ENCODE results near the gene THAP2. TPM values are rescaled to one million over a fixed set of nuclear protein-coding genes. Genes with fewer than 3 reads are reported as not detected.
"Not testable (repeated sequence)": the region's sequence is repeated elsewhere in the genome, so short reads cannot be mapped to it uniquely, and the experiment has no call there.

The THAP2 gene
- total RNA-seq, 1 donor from 2014 or later: 5.7 TPM

DNA sequence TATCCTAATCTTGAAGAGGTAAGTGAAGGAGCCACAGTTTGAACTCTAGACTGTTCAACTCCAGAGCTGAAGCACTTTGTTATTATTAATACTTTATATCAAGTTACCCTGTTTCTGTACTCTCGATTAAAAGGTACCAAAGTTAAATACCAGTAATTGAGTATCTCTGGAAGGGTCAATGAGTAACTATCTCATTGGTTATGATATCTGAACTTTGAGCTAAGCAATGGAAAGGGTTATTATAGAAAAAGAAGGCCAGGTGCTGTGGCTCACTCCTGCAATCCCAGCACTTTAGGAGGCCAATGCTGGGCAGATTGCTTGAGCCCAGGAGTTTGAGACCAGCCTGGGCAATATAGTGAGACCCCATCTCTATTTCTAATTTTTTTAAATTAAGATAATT is 31.7 kb downstream of the THAP2 start:
- Mint-ChIP-seq H3K4me3 (no peak overlapping the region), H3K27ac (no peak overlapping the region), H3K4me1 (peaks cover 7% of the 10 kb centered on the region), H3K9me3 (no peaks in the 10 kb centered on the region), H3K27me3 (no peaks in the 10 kb centered on the region), H3K36me3 (ENCODE audit: low read depth) (peaks cover 22% of the 10 kb centered on the region)
- intact Hi-C loops (cut with micrococcal nuclease): no loop called here
- no peak for DNase-seq

DNA sequence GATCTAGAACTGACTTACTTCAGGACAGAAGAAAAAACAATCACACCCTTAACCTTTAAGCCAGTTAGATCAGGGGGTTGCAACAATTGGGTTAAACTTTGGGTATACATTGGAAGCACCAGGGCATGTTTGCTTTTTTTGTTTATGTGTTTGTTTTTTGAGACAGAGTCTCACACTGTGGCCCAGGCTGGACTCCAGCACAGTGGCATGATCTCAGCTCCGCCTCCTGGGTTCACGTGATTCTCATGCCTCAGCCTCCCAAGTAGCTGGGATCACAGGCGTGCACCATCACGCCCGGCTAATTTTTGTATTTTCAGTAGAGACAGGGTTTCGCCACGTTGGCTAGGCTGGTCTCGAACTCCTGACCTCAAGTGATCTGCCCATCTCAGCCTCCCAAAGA is 38.1 kb downstream of the THAP2 start:
- H3K27ac Mint-ChIP-seq; intact Hi-C loops (cut with micrococcal nuclease); DNase-seq; H3K4me1 Mint-ChIP-seq; H3K4me3 Mint-ChIP-seq; H3K27me3 Mint-ChIP-seq; H3K9me3 Mint-ChIP-seq: not testable (repeated sequence)
- peaks cover 20% of the 10 kb centered on the region for H3K36me3 Mint-ChIP-seq (ENCODE audit: low read depth)

DNA sequence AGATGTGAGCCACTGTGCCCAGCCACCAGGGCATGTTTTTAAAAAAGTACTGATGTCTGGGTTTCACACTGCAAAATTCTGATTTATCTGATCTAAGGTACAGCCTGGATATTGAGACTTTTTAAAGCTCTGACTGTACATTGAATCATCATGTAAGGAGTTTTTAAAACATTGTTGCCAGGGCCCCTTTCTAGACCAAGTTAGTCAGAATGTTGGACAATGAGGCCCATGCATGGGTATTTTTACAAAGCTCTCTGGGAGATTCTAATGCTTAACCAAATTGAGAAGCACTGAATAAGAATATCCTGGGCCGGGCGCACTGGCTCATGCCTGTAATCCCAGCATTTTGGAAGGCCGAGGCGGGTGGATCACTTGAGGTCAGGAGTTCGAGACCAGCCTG is 38.5 kb downstream of the THAP2 start:
- intact Hi-C loops (cut with micrococcal nuclease): no loop called here
- no peak for DNase-seq
- Mint-ChIP-seq H3K27ac (no peak overlapping the region), H3K4me3 (no peak overlapping the region), H3K9me3 (no peaks in the 10 kb centered on the region), H3K4me1 (no peaks in the 10 kb centered on the region), H3K36me3 (ENCODE audit: low read depth) (peaks cover 22% of the 10 kb centered on the region), H3K27me3 (no peaks in the 10 kb centered on the region)

DNA sequence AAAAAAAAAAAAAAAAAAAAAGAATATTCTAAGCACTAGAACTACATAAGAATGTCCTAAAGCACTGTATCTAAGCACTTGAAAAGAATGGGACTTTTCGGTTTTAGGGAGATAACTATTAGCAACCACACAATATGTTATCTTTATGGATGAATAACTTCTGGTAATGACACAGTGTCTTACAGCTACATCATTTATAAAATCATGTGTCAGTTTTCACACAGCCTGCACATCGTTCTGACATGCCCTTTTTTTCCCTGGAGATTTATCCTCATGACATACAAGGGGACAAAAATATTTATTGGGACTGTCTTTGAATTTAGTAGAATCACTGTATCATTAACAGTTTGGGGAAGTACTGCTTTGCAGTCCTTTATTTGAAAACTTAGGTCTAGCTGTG is 39.1 kb downstream of the THAP2 start:
- H3K36me3 Mint-ChIP-seq (ENCODE audit: low read depth): peaks cover 19% of the 10 kb centered on the region
- no peaks in the 10 kb centered on the region for H3K27me3 Mint-ChIP-seq
- DNase-seq: no peak
- H3K27ac Mint-ChIP-seq: no peak overlapping the region
- no peaks in the 10 kb centered on the region for H3K9me3 Mint-ChIP-seq
- no peak overlapping the region for H3K4me3 Mint-ChIP-seq
- peaks cover 4% of the 10 kb centered on the region for H3K4me1 Mint-ChIP-seq
- intact Hi-C loops (cut with micrococcal nuclease): no loop called here

DNA sequence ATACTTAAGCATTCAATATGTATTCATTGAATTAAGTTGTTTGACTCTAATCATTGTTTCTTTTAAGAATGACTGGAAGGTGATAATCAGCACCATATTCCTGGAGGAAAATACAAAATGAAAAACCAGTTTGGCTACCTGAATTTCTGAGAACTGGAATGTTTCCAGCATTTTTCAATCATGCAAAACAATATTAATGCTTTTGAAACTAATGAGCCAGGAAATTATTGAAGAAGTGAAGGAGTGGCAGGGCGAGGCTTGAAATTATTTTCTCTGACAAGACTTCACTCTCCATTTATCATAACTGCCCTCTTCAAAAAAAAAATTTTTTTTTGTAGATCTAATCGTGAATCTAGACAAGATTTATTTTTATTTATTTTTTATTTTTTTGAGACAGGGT is 40.8 kb downstream of the THAP2 start:
- DNase-seq: no peak
- no peak overlapping the region for H3K27ac Mint-ChIP-seq
- H3K36me3 Mint-ChIP-seq (ENCODE audit: low read depth): peaks cover 10% of the 10 kb centered on the region
- H3K4me1 Mint-ChIP-seq: peaks cover 7% of the 10 kb centered on the region
- no peaks in the 10 kb centered on the region for H3K27me3 Mint-ChIP-seq
- intact Hi-C loops (cut with micrococcal nuclease): no loop called here
- no peak overlapping the region for H3K4me3 Mint-ChIP-seq
- no peaks in the 10 kb centered on the region for H3K9me3 Mint-ChIP-seq

DNA sequence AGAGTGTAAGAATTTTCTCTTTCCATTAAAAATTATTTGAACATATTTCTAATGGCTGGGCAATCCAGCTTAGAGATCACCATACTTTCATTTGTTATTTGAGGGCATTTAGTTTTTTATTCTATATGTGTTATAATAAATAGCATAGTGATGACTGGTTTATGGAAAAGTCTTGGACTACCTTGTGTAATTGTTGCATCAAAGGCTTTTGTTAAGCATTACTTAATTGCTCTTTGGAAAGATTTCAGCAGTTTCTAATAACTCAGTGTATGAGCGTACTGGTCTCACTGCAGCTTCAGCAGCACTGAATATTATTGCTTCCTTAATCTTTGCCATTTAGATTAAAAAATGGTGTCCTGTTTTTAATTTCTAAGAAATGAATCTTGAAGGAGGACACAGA is 44.6 kb downstream of the THAP2 start:
- intact Hi-C loops (cut with micrococcal nuclease): no loop called here
- Mint-ChIP-seq H3K4me3 (no peak overlapping the region), H3K9me3 (peaks cover 14% of the 10 kb centered on the region), H3K36me3 (ENCODE audit: low read depth) (peaks cover 3% of the 10 kb centered on the region), H3K27me3 (peaks cover 8% of the 10 kb centered on the region), H3K4me1 (peaks cover 7% of the 10 kb centered on the region), H3K27ac (no peak overlapping the region)
- no peak for DNase-seq

DNA sequence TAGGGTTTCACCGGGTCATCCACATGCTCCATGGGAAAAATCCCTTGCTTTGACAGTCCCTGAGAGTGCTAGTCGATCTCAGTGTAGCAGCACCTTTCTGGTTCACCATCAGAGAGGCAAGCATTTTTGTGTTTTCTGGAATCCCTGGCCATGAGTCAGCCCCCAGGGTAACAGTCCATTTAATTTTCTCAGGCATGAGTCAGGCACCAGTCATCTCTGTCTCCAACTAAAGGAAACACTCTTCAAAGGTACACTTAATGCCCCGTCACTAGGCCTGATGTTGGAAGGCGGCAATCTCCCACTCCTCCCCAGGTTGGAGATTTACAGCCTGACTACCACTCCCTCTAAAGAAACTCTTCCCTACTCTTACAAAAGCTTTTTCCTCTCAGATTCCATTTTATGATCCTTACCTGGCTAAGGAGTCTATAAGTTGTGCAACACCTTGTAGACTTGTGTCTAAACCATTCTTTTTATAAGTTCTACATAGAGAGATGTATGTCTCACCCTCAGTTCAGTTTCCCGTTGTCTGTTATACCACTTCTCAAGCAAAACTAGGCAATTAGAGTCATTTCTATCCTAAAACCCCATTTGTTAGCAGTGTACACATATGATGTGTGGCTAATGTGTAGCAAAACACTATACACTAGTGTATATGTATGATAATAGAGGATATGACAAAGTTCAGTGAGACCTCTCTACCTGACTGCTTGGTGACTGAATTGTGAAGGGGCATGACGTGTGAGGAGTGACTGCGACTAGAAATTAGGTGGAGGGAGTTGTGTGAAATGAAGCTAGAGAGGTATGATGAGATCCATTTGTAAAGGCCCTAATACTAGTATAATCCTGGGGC is 46.4 kb downstream of the THAP2 start:
- Mint-ChIP-seq H3K9me3 (peaks cover 14% of the 10 kb centered on the region), H3K4me3 (no peak overlapping the region), H3K4me1 (peaks cover 7% of the 10 kb centered on the region), H3K27me3 (peaks cover 8% of the 10 kb centered on the region), H3K27ac (no peak overlapping the region), H3K36me3 (ENCODE audit: low read depth) (peaks cover 1% of the 10 kb centered on the region)
- intact Hi-C loops (cut with micrococcal nuclease): no loop called here
- DNase-seq: no peak

DNA sequence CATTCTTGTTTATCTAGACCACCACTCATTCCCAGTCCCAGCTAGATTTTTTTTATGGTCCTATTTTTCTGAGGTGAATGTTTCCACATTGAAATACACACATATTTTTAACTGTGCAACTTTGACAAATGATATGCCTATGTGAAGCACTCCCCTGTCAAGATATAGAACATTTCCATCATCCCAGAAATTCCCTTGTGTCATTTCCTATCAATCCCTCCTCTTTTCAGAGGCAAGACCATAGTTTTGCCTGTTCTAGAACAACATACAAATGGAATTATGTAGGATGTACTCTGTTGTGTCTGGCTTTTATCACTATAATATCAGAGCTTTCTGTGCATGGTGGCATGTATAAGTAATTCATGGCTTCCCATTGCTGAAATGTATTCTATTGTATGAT is 54.5 kb downstream of the THAP2 start:
- no peaks in the 10 kb centered on the region for H3K4me1 Mint-ChIP-seq
- H3K27me3 Mint-ChIP-seq: peaks cover 6% of the 10 kb centered on the region
- no peaks in the 10 kb centered on the region for H3K36me3 Mint-ChIP-seq (ENCODE audit: low read depth)
- intact Hi-C loops (cut with micrococcal nuclease): no loop called here
- H3K9me3 Mint-ChIP-seq: peaks cover 3% of the 10 kb centered on the region
- no peak for DNase-seq
- H3K27ac Mint-ChIP-seq: no peak overlapping the region
- H3K4me3 Mint-ChIP-seq: no peak overlapping the region

DNA sequence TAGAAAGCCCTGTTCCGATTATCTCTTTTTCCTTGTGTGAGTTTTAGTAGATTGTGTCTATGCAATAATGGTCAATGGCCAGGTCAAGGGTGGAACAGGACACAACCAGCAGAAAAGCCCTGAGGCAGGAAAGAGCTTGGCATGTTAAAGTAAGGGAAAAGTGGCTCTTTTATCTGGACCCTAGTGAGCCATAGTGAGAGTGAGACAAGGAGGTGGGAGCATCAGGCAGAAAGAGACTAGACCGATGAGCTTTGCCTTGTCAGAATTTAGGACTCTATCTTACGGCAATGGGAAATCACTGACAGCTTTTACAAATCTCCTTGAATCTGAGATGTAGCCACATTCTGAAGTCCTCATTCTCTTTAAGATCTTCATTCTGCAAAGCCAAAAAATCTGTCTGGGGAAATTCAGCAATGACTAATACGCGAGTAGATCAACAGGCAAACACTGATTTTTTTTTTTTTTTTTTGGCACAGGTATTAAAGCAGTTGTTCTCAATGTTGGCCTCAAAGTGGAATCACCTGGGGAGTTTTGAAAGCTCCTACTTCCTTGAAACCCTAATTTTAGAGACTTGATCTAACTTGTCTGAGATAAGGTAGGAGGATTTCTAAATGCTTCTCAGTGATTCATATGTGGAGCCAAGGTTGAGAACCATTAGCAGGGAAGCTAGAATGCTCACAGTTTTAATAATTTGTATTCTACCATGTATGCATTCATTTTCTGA is 55.7 kb downstream of the THAP2 start:
- no peak overlapping the region for H3K4me3 Mint-ChIP-seq
- H3K27me3 Mint-ChIP-seq: peaks cover 6% of the 10 kb centered on the region
- intact Hi-C loops (cut with micrococcal nuclease): no loop called here
- no peak overlapping the region for H3K27ac Mint-ChIP-seq
- H3K36me3 Mint-ChIP-seq (ENCODE audit: low read depth): no peaks in the 10 kb centered on the region
- no peak for DNase-seq
- H3K9me3 Mint-ChIP-seq: peaks cover 3% of the 10 kb centered on the region
- H3K4me1 Mint-ChIP-seq: no peaks in the 10 kb centered on the region

DNA sequence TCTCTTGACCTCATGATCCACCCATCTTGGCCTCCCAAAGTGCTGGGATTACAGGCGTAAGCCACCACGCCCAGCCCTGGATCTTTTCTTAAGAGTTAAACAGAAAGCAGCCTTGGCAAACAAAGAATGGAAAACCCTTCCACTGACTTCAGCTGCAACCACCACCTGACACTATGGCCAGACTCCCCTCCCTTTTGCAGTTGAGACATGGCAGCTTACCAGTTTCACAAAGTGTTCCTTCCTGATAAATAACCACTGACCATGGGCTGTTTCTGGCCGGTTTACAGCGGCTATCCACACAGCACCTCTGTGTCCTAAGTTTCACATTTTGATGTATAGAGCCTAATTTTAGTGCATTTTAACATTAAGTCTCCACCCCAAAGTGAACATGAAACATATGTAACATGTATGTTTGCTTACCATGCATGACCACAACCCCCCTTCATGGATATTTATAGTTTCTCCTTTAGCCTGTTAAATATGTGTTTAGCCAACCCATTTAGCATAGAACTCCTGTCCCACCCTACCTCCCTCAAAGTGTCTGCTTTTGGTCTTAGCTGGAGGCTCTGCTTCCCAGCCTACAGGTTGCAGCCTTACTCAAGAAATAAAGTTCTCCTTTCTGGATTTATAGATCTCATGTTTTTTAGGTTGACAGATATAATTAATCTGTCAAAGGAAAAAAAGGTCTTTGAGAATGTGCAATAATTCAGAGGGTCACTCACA is 57.8 kb downstream of the THAP2 start:
- DNase-seq: no peak
- intact Hi-C loops (cut with micrococcal nuclease): no loop called here
- H3K36me3 Mint-ChIP-seq (ENCODE audit: low read depth): no peaks in the 10 kb centered on the region
- peaks cover 7% of the 10 kb centered on the region for H3K27me3 Mint-ChIP-seq
- no peak overlapping the region for H3K27ac Mint-ChIP-seq
- H3K4me1 Mint-ChIP-seq: no peaks in the 10 kb centered on the region
- H3K9me3 Mint-ChIP-seq: no peaks in the 10 kb centered on the region
- H3K4me3 Mint-ChIP-seq: no peak overlapping the region

DNA sequence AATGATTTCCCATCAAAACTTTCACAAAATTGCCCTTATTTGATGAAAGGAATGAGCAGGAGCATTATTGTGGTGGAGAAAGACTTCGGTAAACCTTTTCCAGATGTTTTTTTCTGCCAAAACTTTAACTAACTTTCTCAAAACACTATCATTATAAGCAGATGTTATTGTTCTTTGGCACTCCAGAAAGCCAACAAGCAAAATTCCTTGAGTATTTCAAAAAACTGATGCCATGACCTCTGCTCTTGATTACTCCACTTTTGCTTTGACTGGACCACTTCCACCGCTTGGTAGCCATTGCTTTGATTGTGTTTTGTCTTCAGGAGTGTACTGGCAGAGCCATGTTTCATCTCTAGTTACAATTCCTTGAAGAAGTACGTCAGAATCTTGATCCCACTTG is 60.9 kb downstream of the THAP2 start:
- Mint-ChIP-seq H3K27me3 (peaks cover 4% of the 10 kb centered on the region), H3K27ac (no peak overlapping the region), H3K9me3 (no peaks in the 10 kb centered on the region), H3K36me3 (ENCODE audit: low read depth) (no peaks in the 10 kb centered on the region), H3K4me1 (no peaks in the 10 kb centered on the region), H3K4me3 (no peak overlapping the region)
- no peak for DNase-seq
- intact Hi-C loops (cut with micrococcal nuclease): no loop called here

DNA sequence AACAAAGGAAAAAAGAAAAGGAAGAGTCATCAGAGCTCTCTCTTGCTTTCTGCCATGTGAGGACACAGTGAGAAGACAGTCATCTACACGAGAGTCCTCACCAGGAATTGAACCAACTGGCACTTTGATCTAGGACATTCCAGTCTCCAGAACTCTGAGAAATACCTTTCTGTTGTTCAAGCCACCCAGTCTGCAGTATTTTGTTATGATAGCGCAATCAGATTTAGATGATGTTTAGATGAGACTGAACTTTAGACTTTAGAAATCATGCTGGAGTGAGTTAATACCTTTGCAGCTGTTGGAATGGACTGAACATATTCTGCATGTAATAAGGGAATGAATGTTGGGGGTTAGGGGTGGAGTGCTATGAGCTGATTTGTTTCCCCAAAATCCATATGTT is 62.4 kb downstream of the THAP2 start:
- Mint-ChIP-seq H3K4me1 (no peaks in the 10 kb centered on the region), H3K36me3 (ENCODE audit: low read depth) (no peaks in the 10 kb centered on the region), H3K4me3 (no peak overlapping the region), H3K27ac (no peak overlapping the region), H3K27me3 (peaks cover 4% of the 10 kb centered on the region), H3K9me3 (no peaks in the 10 kb centered on the region)
- intact Hi-C loops (cut with micrococcal nuclease): no loop called here
- DNase-seq: no peak

DNA sequence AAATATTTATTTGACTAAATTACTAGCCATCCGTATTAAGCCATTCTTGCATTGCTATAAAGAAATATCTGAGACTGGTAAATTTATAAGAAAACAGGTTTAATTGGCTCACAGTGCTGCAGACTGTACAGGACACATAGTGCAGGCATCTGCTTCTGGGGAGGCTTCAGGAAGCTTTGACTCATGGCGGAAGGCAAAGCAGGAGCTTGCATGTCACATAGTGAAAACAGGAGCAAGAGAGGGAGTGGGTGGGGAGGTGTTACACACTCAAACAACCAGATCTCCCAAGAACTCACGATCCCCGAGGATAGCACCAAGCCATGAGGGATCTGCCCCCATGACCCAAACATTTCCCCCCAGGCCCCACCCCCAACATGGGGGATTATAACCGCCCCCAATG is 63.9 kb downstream of the THAP2 start:
- intact Hi-C loops (cut with micrococcal nuclease): no loop called here
- H3K9me3 Mint-ChIP-seq: no peaks in the 10 kb centered on the region
- H3K27me3 Mint-ChIP-seq: peaks cover 4% of the 10 kb centered on the region
- H3K36me3 Mint-ChIP-seq (ENCODE audit: low read depth): no peaks in the 10 kb centered on the region
- no peak for DNase-seq
- H3K4me3 Mint-ChIP-seq: no peak overlapping the region
- no peak overlapping the region for H3K27ac Mint-ChIP-seq
- no peaks in the 10 kb centered on the region for H3K4me1 Mint-ChIP-seq

Data from activated CD4-positive, alpha-beta T cell treated with anti-CD3 and anti-CD28 coated beads, Interleukin-2, amount 10 ng/mL, durations not matched to agents 24 days and 14 days (primary cell).